Loucy (cell line): ENCODE measurements around the gene SCAPER.

Source experiments
- H2AFZ ChIP-seq: fragments of 200-600 bp; sonication (generic); 2 replicates; pipeline ENCODE4 v1.6.0; 2016; ENCODE audit warnings: antibody characterized with exemption, mild to moderate bottlenecking, low read length, moderate library complexity
- H3F3A ChIP-seq: fragments of 200-600 bp; 2 replicates; pipeline ENCODE4 v1.6.0; 2016; ENCODE audit warnings: antibody characterized with exemption, low read depth, mild to moderate bottlenecking
- H3K27me3 ChIP-seq: fragments of 200-600 bp; sonication (generic); 2 replicates; pipeline ENCODE4 v1.6.1; 2014; ENCODE audit warnings: low read length, mild to moderate bottlenecking; ENCODE audit not compliant: insufficient read depth, poor library complexity, severe bottlenecking
- H3K36me3 ChIP-seq: fragments of 200-600 bp; sonication (generic); 2 replicates; pipeline ENCODE4 v1.6.1; 2016; ENCODE audit warnings: low read length; ENCODE audit not compliant: insufficient read depth
- H3K4me1 ChIP-seq: fragments of 200-600 bp; sonication (generic); 2 replicates; pipeline ENCODE4 v1.5.1; 2014; ENCODE audit warnings: low read length, mild to moderate bottlenecking; ENCODE audit not compliant: insufficient read depth, poor library complexity, severe bottlenecking
- H3K4me2 ChIP-seq: fragments of 200-600 bp; sonication (generic); 2 replicates; pipeline ENCODE4 v1.6.0; 2014; ENCODE audit warnings: antibody characterized with exemption, low read length, low read depth, mild to moderate bottlenecking; ENCODE audit not compliant: poor library complexity, severe bottlenecking
- H3K4me3 ChIP-seq: fragments of 200-600 bp; sonication (generic); 2 replicates; pipeline ENCODE4 v1.5.1; 2014; ENCODE audit warnings: low read length, mild to moderate bottlenecking, mixed read lengths; ENCODE audit not compliant: poor library complexity, severe bottlenecking
- H3K79me2 ChIP-seq: fragments of 200-600 bp; sonication (generic); 2 replicates; pipeline ENCODE4 v1.6.1; 2014; ENCODE audit warnings: low read length; ENCODE audit not compliant: insufficient read depth
- H3K9ac ChIP-seq: fragments of 200-600 bp; sonication (generic); 2 replicates; pipeline ENCODE4 v1.6.0; 2014; ENCODE audit warnings: mild to moderate bottlenecking, low read depth, low read length, moderate library complexity; ENCODE audit not compliant: poor library complexity, severe bottlenecking
- H3K9me2 ChIP-seq: fragments of 200-600 bp; sonication (generic); replicated peaks from 2 replicates; pipeline ENCODE4 v1.6.1; 2016; ENCODE audit warnings: low read depth, low read length, mixed read lengths
- H3K9me3 ChIP-seq: fragments of 200-600 bp; sonication (generic); 2 replicates; pipeline ENCODE4 v1.6.1; 2014; ENCODE audit warnings: mild to moderate bottlenecking, antibody characterized with exemption, low read length, low read depth; ENCODE audit not compliant: insufficient read depth
- H4K20me1 ChIP-seq: fragments of 200-600 bp; sonication (generic); 2 replicates; pipeline ENCODE4 v1.6.0; 2014; ENCODE audit warnings: antibody characterized with exemption, low read length, mild to moderate bottlenecking; ENCODE audit not compliant: insufficient read depth, poor library complexity, severe bottlenecking
- CTCF ChIP-seq: fragments of 200-600 bp; sonication (generic); conservative IDR thresholded peaks from 2 replicates; pipeline ENCODE4 v1.5.1; 2014; ENCODE audit warnings: mild to moderate bottlenecking, antibody characterized with exemption, low read length
- EZH2phosphoT487 ChIP-seq: fragments of 200-600 bp; IDR thresholded peaks from 2 replicates; pipeline ENCODE4 v1.6.1; 2018; ENCODE audit warnings: antibody characterized with exemption, mild to moderate bottlenecking, moderate library complexity, borderline replicate concordance

SCAPER gene

GRCh38 chr15:76337059-76337695 is 568.0 kb downstream of the SCAPER start:
- H3K9ac ChIP-seq, result no peak overlapping the region

GRCh38 chr15:76336254-76337058 is 568.7 kb downstream of the SCAPER start, which contains the start of gene ISL2:
Gene ISL2 (plus strand): TSS chr15:76336773. CDS start chr15:76336884, 111 bp downstream.
- Histone ChIP-seq H3K4me2 (no peak within 1 kb of the TSS), H3F3A (no peaks in the 10 kb centered on the region), H3K9me3 (no peaks in the 10 kb centered on the region), H2AFZ (no peak within 1 kb of the TSS), H3K4me3 (no peak within 1 kb of the TSS), H4K20me1 (no peaks in the 10 kb centered on the region), H3K9ac (no peak within 1 kb of the TSS), H3K27me3 (no peaks in the 10 kb centered on the region), H3K4me1 (no peaks in the 10 kb centered on the region), H3K79me2 (no peaks in the 10 kb centered on the region), H3K36me3 (no peaks in the 10 kb centered on the region), H3K9me2 (no peaks in the 10 kb centered on the region)
- no peak for TF ChIP-seq CTCF
- no peak for TF ChIP-seq EZH2phosphoT487

More at GRCh38 chr15:76337059-76337695, 568.0 kb downstream of the SCAPER start:
- Histone ChIP-seq H3K4me2 (no peak overlapping the region), H3K4me1 (no peaks in the 10 kb centered on the region), H3K9me3 (no peaks in the 10 kb centered on the region), H3K79me2 (no peaks in the 10 kb centered on the region), H3K27me3 (no peaks in the 10 kb centered on the region), H3F3A (no peaks in the 10 kb centered on the region), H3K36me3 (no peaks in the 10 kb centered on the region), H2AFZ (no peak overlapping the region), H4K20me1 (no peaks in the 10 kb centered on the region), H3K4me3 (no peak overlapping the region), H3K9me2 (no peaks in the 10 kb centered on the region)
- TF ChIP-seq CTCF (no peak), EZH2phosphoT487 (no peak)

GRCh38 chr15:76335307-76336253 is 569.6 kb downstream of the SCAPER start:
- H3K9me3 ChIP-seq, result no peaks in the 10 kb centered on the region
- no peaks in the 10 kb centered on the region for H3K9me2 ChIP-seq
- no peaks in the 10 kb centered on the region for H3K36me3 ChIP-seq
- no peak overlapping the region for H3K4me3 ChIP-seq
- H2AFZ ChIP-seq, result no peak overlapping the region
- H3F3A ChIP-seq, result no peaks in the 10 kb centered on the region
- TF ChIP-seq CTCF (no peak), EZH2phosphoT487 (no peak)
- no peaks in the 10 kb centered on the region for H3K4me1 ChIP-seq
- no peak overlapping the region for H3K9ac ChIP-seq
- H3K4me2 ChIP-seq, result no peak overlapping the region
- H3K27me3 ChIP-seq, result no peaks in the 10 kb centered on the region
- no peaks in the 10 kb centered on the region for H4K20me1 ChIP-seq
- H3K79me2 ChIP-seq, result no peaks in the 10 kb centered on the region
